ENCODE results near the gene FTH1.

DNA sequence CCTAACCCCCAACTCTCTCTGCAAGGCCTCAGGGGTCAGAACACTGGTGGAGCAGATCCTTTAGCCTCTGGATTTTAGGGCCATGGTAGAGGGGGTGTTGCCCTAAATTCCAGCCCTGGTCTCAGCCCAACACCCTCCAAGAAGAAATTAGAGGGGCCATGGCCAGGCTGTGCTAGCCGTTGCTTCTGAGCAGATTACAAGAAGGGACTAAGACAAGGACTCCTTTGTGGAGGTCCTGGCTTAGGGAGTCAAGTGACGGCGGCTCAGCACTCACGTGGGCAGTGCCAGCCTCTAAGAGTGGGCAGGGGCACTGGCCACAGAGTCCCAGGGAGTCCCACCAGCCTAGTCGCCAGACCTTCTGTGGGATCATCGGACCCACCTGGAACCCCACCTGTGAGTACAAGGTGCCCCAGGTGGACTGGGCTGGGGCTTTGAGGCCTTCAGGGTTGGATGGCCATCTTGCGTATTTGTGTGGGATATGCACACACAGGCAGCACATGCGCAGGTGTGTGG, 17.3 kb downstream of the FTH1 start, which contains the start of gene BEST1:
- TF ChIP-seq POLR2A (IDR thresholded peaks at IDR 0.05) (no peak), CTCF (IDR thresholded peaks at IDR 0.05) (no peak)
